Hepatocyte (in vitro differentiated cells): ENCODE measurements around the gene DAAM2.

ENCODE experiments used
- CTCF ChIP-seq: fragments of 200-600 bp; sonication (generic); IDR thresholded peaks from 2 replicates; pipeline ENCODE4 v1.5.1; 2016; ENCODE audit warnings: antibody characterized with exemption, mild to moderate bottlenecking; ENCODE audit not compliant: poor library complexity
- EZH2 ChIP-seq: fragments of 200-600 bp; sonication (generic); IDR thresholded peaks from 2 replicates; pipeline ENCODE4 v1.6.1; 2016; ENCODE audit warnings: antibody characterized with exemption, mild to moderate bottlenecking, borderline replicate concordance
- EZH2phosphoT487 ChIP-seq: fragments of 200-600 bp; sonication (generic); IDR thresholded peaks from one replicate; pipeline ENCODE4 v1.6.1; 2018; ENCODE audit warnings: antibody characterized with exemption, mild to moderate bottlenecking, low read depth, moderate library complexity; ENCODE audit not compliant: unreplicated experiment, severe bottlenecking

GRCh38 chr6:39929039-39929732 lies 137.0 kb downstream of the DAAM2 start:
- no peak for TF ChIP-seq CTCF
- no peak for TF ChIP-seq EZH2phosphoT487
- TF ChIP-seq EZH2, result no peak
